DOHH2 (cell line): ENCODE results near the gene KDSR.

Source experiments
- EZH2phosphoT487 ChIP-seq: fragments of 200-600 bp; sonication (generic); IDR thresholded peaks from 2 replicates; pipeline ENCODE4 v1.6.1; 2017; ENCODE audit warnings: borderline replicate concordance, mild to moderate bottlenecking, antibody characterized with exemption, low read length, moderate library complexity, mixed read lengths
- TF ChIP-seq, protein P1 (sequence below): fragments of 200-600 bp; sonication (generic); IDR thresholded peaks from one replicate; pipeline ENCODE4 v1.5.1; 2014; ENCODE audit warnings: antibody characterized with exemption, mild to moderate bottlenecking, low read depth, low read length; ENCODE audit not compliant: poor library complexity, severe bottlenecking

DNA sequence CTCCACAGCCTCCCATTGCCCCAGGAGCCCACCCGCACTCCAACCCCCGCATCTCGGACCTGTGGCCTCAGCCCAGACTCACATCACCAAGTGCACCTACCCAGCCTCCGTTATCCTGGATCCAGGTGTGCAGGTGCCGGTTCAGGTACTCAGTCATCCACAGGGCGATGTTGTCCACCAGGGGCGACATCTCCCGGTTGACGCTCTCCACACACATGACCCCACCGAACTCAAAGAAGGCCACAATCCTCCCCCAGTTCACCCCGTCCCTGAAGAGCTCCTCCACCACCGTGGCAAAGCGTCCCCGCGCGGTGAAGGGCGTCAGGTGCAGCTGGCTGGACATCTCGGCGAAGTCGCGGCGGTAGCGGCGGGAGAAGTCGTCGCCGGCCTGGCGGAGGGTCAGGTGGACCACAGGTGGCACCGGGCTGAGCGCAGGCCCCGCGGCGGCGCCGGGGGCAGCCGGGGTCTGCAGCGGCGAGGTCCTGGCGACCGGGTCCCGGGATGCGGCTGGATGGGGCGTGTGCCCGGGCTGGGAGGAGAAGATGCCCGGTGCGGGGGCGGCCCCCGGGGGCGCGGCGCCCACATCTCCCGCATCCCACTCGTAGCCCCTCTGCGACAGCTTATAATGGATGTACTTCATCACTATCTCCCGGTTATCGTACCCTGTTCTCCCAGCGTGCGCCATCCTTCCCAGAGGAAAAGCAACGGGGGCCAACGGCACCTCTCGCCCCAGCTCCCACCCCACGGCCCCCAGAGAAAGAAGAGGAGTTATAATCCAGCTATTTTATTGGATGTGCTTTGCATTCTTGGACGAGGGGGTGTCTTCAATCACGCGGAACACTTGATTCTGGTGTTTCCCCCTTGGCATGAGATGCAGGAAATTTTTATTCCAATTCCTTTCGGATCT is 48.8 kb downstream of the KDSR start:
- TF ChIP-seq, protein P1, sequence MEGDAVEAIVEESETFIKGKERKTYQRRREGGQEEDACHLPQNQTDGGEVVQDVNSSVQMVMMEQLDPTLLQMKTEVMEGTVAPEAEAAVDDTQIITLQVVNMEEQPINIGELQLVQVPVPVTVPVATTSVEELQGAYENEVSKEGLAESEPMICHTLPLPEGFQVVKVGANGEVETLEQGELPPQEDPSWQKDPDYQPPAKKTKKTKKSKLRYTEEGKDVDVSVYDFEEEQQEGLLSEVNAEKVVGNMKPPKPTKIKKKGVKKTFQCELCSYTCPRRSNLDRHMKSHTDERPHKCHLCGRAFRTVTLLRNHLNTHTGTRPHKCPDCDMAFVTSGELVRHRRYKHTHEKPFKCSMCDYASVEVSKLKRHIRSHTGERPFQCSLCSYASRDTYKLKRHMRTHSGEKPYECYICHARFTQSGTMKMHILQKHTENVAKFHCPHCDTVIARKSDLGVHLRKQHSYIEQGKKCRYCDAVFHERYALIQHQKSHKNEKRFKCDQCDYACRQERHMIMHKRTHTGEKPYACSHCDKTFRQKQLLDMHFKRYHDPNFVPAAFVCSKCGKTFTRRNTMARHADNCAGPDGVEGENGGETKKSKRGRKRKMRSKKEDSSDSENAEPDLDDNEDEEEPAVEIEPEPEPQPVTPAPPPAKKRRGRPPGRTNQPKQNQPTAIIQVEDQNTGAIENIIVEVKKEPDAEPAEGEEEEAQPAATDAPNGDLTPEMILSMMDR = peak; percentile 89
- TF ChIP-seq EZH2phosphoT487 = no peak
